ENCODE measurements around the gene FNDC10.
A peak's percentile ranks its signal among the peaks of the same experiment; 100 is the strongest.

FNDC10 gene

GRCh38 chr1:1630965-1631781 lies 31.2 kb upstream of the FNDC10 start:
- H3K4me1 Mint-ChIP-seq = peaks cover 20% of the 10 kb centered on the region
- no peak for ATAC-seq
- H3K27ac Mint-ChIP-seq = no peak overlapping the region

DNA sequence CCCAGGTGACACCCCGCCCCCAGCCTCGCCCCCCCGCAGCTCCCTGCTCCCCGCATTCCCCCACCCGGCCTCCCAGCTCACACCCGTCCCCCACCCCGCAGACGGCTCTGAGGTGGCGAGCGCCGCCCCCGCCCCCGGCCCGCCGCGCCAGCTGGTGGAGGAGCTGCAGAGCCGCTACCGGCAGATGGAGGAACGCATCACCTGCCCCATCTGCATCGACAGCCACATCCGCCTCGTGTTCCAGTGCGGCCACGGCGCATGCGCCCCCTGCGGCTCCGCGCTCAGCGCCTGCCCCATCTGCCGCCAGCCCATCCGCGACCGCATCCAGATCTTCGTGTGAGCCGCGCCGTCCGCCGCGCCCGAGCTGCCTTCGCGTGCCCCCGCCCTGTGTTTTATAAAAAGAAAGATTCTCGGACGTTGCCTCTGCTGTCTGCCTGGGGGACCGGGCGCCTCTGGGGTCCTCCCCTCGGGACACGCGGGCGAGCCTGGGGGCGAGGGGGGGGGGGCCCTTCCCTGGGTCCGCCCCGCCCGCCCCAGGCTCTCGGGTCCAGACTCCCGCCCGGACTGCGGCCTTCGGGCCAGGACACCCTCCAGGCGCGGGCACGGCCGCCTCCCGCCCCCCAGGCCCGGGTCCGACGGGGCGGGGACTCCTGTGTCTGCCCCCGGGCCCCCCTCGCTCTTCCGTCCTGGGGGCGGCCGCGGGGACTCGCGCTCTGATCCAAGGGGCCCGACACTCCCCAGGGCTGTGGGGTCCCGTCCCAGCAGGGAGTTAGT lies 30.4 kb upstream of the FNDC10 start:
- Mint-ChIP-seq H3K27me3 (peaks cover 7% of the 10 kb centered on the region), H3K4me1 (peaks cover 28% of the 10 kb centered on the region), H3K9me3 (no peaks in the 10 kb centered on the region), H3K4me3 (peak overlapping the region; percentile 87 to 88), H3K27ac (peak overlapping the region; percentile 88 to 89)
- ATAC-seq = peak; percentile 84
- peak; percentile 96 for DNase-seq

More at GRCh38 chr1:1630965-1631781, 31.2 kb upstream of the FNDC10 start:
- Mint-ChIP-seq H3K27me3 (peaks cover 7% of the 10 kb centered on the region), H3K4me3 (peak overlapping the region; percentile 44 to 71), H3K9me3 (no peaks in the 10 kb centered on the region)
- no peak for DNase-seq

DNA sequence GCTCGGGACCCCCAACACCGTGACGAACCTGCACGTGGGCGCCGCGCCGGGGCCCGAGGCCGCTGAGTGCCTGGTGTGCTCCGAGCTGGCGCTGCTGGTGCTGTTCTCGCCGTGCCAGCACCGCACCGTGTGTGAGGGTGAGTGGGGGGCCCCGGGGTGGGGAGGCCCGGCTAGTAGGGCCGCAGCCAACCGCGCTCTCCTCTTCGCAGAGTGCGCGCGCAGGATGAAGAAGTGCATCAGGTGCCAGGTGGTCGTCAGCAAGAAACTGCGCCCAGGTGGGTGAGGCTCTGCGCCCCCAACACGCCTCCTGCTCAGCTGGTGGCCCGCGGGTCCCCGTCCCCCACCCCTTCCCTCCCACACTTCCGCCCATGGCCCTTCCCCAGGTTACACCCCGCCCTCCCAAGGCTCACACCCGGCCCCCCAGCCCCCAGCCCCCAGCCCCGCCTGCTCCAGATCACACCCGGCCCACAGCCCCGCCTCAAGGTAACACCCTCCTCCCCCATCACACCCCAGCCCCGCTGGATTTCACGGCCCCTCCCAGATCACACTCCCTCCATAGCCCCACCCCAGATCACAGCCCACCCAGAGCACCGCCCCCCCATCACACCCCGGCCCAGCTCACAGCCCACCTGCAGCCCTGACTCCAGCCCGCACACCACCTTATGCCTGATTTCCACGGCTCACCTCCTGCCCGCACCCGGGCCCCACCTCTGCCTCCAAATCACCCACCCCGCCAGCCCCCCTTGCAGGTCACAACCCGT lies 29.7 kb upstream of the FNDC10 start:
- Mint-ChIP-seq H3K27me3 (peaks cover 7% of the 10 kb centered on the region), H3K4me3 (peak overlapping the region; percentile 63 to 73), H3K27ac (peak overlapping the region; percentile 19 to 41), H3K4me1 (peaks cover 34% of the 10 kb centered on the region), H3K9me3 (no peaks in the 10 kb centered on the region)
- DNase-seq (peak; percentile 49 to 60), ATAC-seq (peak; percentile 34)

DNA sequence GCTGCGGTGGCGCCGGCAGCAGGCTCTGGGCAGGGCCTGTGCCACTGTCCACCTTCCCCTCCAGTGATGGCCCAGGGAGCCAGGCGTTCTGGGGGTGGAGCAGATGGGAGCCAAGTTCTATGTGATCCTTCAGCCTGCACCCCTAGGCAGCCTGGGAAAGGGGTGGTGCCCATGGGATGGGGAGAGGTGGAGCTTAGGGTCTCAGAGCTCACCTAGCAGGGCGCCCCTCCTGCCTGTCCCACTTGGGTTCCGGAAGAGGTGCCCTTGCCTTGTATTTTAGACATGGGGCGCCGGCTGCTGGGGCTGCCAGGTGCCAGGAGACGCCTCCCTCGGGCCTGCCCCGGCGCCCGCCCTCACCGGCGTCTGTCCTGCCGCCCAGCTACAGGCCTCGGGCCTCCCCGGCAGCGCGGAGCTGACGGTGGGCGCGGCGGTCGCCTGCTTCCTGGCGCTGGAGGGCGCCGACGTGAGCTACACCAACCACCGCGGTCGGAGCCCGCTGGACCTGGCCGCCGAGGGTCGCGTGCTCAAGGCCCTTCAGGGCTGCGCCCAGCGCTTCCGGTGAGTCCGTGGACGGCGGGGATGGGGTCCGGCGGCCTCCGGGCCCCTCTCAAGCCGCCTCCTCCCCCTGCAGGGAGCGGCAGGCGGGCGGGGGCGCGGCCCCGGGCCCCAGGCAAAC lies 29.0 kb upstream of the FNDC10 start:
- ATAC-seq = peak; percentile 4
- Mint-ChIP-seq H3K9me3 (no peaks in the 10 kb centered on the region), H3K27me3 (peaks cover 7% of the 10 kb centered on the region), H3K27ac (no peak overlapping the region), H3K4me3 (peak overlapping the region; percentile 6 to 64), H3K4me1 (peaks cover 35% of the 10 kb centered on the region)
- no peak for DNase-seq

DNA sequence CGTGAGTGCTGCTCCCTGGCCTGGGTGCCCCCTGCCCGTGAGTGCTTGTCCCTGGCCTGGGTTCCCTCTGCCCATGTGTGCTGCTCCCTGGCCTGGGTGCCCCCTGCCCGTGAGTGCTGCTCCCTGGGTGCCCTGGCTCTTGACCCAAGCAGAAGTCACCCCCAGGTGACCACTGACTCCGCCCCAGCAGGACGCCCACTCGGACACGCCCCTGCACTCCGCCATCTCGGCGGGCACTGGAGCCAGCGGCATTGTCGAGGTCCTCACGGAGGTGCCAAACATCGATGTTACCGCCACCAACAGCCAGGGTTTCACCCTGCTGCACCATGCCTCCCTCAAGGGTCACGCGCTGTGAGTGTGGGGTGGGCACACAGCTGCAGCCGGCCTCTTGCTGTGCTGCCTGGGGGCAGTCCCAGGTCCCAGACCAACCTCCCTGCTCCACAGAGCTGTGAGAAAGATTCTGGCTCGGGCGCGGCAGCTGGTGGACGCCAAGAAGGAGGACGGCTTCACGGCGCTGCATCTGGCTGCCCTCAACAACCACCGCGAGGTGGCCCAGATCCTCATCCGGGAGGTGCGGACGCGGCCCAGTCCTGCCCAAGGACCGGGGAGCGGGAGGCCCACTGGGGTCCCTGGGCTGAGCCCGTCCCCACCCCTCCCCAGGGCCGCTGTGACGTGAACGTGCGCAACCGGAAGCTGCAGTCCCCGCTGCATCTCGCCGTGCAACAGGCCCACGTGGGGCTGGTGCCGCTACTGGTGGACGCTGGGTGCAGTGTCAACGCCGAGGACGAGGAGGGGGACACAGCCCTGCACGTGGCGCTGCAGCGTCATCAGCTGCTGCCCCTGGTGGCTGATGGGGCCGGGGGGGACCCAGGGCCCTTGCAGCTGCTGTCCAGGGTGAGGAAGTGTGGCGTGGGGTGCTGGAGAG lies 28.2 kb upstream of the FNDC10 start:
- ATAC-seq (no peak), DNase-seq (no peak)
- H3K27me3 Mint-ChIP-seq = peaks cover 7% of the 10 kb centered on the region
- H3K27ac Mint-ChIP-seq = no peak overlapping the region
- H3K4me1 Mint-ChIP-seq = peaks cover 35% of the 10 kb centered on the region
- peak overlapping the region; percentile 6 to 64 for H3K4me3 Mint-ChIP-seq
- H3K9me3 Mint-ChIP-seq = no peaks in the 10 kb centered on the region

GRCh38 chr1:1627261-1627828 lies 27.4 kb upstream of the FNDC10 start:
- H3K9me3 Mint-ChIP-seq = no peaks in the 10 kb centered on the region
- H3K27ac Mint-ChIP-seq = no peak overlapping the region
- DNase-seq (no peak), ATAC-seq (no peak)
- no peak overlapping the region for H3K4me3 Mint-ChIP-seq
- H3K27me3 Mint-ChIP-seq = peaks cover 7% of the 10 kb centered on the region
- peaks cover 40% of the 10 kb centered on the region for H3K4me1 Mint-ChIP-seq

DNA sequence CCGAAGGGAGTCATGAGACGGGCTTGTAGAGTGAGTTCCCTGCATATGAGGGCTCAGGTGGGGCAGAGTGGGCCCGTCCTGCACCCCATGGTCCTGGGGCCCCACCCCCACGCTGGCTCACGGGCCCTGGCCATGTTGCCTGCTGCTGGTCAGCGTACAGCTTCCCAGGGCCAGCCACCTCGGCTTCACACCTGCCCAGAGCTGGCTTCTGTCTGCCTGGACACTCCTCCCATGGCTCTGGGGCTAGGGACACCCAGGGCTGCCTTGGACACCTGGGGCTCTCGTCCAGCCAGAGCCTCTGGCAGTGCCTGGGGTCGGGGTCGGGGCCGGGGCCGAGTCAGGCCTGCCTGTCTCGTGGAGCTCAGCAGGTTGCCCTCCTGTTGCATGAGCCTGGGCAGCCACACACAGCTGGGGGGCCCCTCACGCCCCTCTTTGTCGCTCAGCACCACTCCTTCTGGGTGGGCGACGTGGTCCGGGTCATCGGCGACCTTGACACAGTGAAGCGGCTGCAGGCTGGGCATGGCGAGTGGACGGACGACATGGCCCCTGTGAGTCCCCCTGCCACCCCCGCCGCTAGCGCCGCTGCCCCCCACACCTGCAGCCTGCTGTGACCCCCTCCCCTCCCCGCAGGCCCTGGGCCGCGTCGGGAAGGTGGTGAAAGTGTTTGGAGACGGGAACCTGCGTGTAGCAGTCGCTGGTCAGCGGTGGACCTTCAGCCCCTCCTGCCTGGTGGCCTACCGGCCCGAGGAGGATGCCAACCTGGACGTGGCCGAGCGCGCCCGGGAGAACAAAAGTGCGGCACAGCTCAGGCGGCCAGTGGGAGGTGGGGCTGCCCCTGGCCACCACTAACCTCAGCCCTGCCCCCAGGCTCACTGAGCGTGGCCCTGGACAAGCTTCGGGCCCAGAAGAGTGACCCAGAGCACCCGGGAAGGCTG lies 26.5 kb upstream of the FNDC10 start:
- Mint-ChIP-seq H3K27ac (no peak overlapping the region), H3K9me3 (no peaks in the 10 kb centered on the region), H3K4me1 (peaks cover 40% of the 10 kb centered on the region), H3K4me3 (no peak overlapping the region), H3K27me3 (peaks cover 7% of the 10 kb centered on the region)
- no peak for DNase-seq
- no peak for ATAC-seq

DNA sequence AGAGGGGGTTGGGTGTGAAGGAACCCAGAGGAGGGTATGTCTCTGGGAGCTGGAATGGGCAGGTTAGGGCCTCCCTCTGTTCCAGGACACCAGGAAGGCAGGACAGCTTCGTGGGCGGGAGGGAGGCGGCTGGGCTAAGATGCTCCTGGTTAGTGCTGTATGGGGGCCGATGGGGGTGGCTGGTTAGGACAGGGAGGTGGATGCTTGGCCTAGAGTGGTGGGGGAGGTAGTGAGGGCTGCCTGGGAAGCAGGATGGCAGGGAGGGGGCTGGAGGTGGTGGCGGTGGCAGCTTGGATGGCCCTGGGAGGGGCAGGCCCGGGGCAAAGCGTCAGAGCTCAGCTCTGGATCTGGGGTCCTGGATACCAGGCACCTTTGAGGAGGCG lies 25.9 kb upstream of the FNDC10 start:
- H3K27me3 Mint-ChIP-seq = peaks cover 7% of the 10 kb centered on the region
- DNase-seq (no peak), ATAC-seq (no peak)
- no peak overlapping the region for H3K27ac Mint-ChIP-seq
- H3K9me3 Mint-ChIP-seq = no peaks in the 10 kb centered on the region
- H3K4me1 Mint-ChIP-seq = peaks cover 40% of the 10 kb centered on the region
- no peak overlapping the region for H3K4me3 Mint-ChIP-seq

GRCh38 chr1:1625404-1625775 lies 25.5 kb upstream of the FNDC10 start:
- no peak overlapping the region for H3K27ac Mint-ChIP-seq
- H3K9me3 Mint-ChIP-seq = no peaks in the 10 kb centered on the region
- peaks cover 5% of the 10 kb centered on the region for H3K27me3 Mint-ChIP-seq
- DNase-seq (no peak), ATAC-seq (no peak)
- no peak overlapping the region for H3K4me3 Mint-ChIP-seq
- peaks cover 38% of the 10 kb centered on the region for H3K4me1 Mint-ChIP-seq

DNA sequence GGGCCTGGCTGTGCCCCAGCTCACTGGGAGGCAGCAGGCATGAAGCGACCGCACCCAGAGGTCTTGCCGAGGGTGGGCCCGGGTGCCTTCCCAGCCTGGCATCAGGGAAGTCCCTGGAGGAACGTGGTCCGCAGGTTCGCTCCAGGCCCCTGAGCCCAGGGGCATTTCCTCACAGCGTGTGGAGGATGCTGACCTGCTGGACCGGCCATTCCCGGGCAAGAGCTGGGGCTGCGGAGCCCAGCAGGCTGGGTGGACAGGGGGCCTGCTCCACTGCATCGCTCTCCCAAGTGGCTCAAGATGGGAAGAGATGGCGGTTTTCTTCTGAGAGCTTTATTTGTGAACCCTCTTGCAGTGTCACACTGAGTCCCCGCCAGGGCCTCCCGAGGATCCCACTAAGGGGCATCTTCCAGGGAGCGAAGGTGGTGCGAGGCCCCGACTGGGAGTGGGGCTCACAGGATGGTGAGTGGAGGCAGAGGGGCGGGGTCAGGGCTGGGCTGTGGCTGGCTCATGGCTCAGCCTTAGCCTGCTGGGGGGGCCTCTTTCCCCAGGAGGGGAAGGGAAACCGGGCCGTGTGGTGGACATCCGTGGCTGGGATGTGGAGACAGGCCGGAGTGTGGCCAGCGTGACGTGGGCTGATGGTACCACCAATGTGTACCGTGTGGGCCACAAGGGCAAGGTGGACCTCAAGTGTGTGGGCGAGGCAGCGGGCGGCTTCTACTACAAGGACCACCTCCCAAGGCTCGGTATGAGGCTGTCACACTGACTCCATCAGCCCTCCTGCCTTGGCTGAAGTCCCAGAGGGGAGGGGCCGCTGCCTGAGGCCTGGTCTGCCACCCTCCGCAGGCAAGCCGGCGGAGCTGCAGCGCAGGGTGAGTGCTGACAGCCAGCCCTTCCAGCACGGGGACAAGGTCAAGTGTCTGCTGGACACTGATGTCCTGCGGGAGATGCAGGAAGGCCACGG lies 24.8 kb upstream of the FNDC10 start:
- DNase-seq (no peak), ATAC-seq (no peak)
- H3K4me1 Mint-ChIP-seq = peaks cover 31% of the 10 kb centered on the region
- no peak overlapping the region for H3K4me3 Mint-ChIP-seq
- H3K27ac Mint-ChIP-seq = no peak overlapping the region
- H3K9me3 Mint-ChIP-seq = no peaks in the 10 kb centered on the region
- H3K27me3 Mint-ChIP-seq = no peaks in the 10 kb centered on the region

DNA sequence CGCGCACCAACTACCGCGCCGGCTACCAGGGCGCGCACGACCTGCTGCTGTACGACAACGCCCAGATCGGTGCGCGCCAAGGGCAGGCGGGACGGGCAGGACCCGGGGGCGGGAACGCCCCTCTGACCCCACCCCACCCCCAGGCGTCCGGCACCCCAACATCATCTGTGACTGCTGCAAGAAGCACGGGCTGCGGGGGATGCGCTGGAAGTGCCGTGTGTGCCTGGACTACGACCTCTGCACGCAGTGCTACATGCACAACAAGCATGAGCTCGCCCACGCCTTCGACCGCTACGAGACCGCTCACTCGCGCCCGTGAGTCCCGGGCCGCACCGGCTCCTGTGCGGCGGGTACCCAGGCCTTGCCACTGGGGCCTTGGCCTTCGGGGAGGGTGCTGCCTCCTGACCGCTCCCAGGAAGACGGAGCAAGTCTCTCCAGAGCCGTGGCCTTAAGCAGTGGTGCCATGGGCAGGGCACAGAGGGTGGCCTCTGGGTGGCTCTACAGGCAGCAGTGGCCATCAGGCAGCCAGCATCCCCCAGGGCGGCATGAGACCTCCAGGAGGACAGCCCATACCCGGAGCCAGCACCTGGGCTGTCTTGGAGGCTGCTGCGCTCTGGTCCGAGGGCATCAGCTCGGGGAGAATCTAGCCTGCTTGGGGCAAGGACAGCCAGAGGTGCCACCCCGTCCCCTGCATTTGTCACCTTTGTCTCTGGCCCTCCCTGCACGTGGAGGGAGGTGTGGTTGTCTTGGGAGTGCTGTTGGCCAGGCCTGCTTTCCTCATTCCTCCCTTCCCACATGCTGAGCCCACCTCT lies 23.9 kb upstream of the FNDC10 start:
- Mint-ChIP-seq H3K27ac (no peak overlapping the region), H3K4me1 (peaks cover 30% of the 10 kb centered on the region), H3K4me3 (no peak overlapping the region), H3K27me3 (no peaks in the 10 kb centered on the region), H3K9me3 (no peaks in the 10 kb centered on the region)
- ATAC-seq (peak; percentile 23), DNase-seq (no peak)

DNA sequence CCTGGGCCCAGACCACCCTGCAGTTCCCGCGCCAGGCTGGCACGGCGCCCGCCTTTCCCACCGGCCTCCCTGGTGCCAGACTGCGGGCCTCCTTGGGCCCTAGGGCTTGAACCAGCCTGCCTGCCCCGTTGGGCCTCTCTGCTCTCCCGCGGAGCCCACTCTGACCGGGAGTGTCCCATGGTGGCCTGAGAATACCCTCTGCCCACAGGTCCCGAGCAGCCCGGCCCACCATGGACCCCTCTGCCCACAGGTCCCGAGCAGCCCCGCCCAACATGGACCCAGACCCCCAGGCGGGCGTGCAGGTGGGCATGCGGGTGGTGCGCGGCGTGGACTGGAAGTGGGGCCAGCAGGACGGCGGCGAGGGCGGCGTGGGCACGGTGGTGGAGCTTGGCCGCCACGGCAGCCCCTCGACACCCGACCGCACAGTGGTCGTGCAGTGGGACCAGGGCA lies 23.3 kb upstream of the FNDC10 start:
- H3K9me3 Mint-ChIP-seq = no peaks in the 10 kb centered on the region
- H3K4me3 Mint-ChIP-seq = no peak overlapping the region
- ATAC-seq (peak; percentile 3), DNase-seq (no peak)
- no peak overlapping the region for H3K27ac Mint-ChIP-seq
- no peaks in the 10 kb centered on the region for H3K27me3 Mint-ChIP-seq
- H3K4me1 Mint-ChIP-seq = peaks cover 25% of the 10 kb centered on the region
